A673 (cell line): Measurements from ENCODE around the gene PCDH7. TPM values are rescaled to one million over a fixed set of nuclear protein-coding genes. Genes with fewer than 3 reads are reported as not detected.

ENCODE experiments used
- BruUV-seq: library from RNA; stranded (reverse); fragments of 400-500 nt; replicated peaks from 2 replicates; lab custom pipeline; 2021; lab: Mats Ljungman, UMichigan
- CTCF ChIA-PET: fragments of 300-600 bp; sonication (Branson Sonifier 250); formaldehyde crosslinking; loops from one replicate; lab custom pipeline; 2022; ENCODE audit warnings: antibody characterized with exemption; lab: Charles Lee
- POLR2A ChIA-PET: fragments of 300-600 bp; sonication (Branson Sonifier 250); formaldehyde crosslinking; loops from one replicate; lab custom pipeline; 2022; ENCODE audit warnings: antibody characterized with exemption; ENCODE audit not compliant: low non-redundant PET; lab: Charles Lee
- DNase-seq: peaks from one replicate; pipeline ENCODE4 v3.0.0-alpha.2; 2015; ENCODE audit warnings: low spot score
- H3K27ac ChIP-seq: fragments of 200-600 bp; sonication (generic); 2 replicates; pipeline ENCODE4 v1.5.1; 2016; ENCODE audit warnings: mixed run types, low read depth, mild to moderate bottlenecking, mixed read lengths, antibody characterized with exemption, low read length; ENCODE audit not compliant: poor library complexity, severe bottlenecking
- H3K27me3 ChIP-seq: fragments of 200-600 bp; sonication (generic); replicated peaks from 2 replicates; pipeline ENCODE4 v1.6.1; 2017; ENCODE audit warnings: mixed run types, low read depth, mild to moderate bottlenecking, mixed read lengths, antibody characterized with exemption, low read length; ENCODE audit not compliant: insufficient read depth, poor library complexity
- H3K36me3 ChIP-seq: fragments of 200-600 bp; sonication (generic); 2 replicates; pipeline ENCODE4 v1.6.1; 2016; ENCODE audit warnings: mixed run types, mild to moderate bottlenecking, mixed read lengths, antibody characterized with exemption, low read length; ENCODE audit not compliant: insufficient read depth, poor library complexity, severe bottlenecking
- H3K4me1 ChIP-seq: fragments of 200-600 bp; sonication (generic); 2 replicates; pipeline ENCODE4 v1.6.1; 2017; ENCODE audit warnings: mixed run types, mild to moderate bottlenecking, mixed read lengths, antibody characterized with exemption, low read length; ENCODE audit not compliant: insufficient read depth, poor library complexity, severe bottlenecking
- H3K4me3 ChIP-seq: fragments of 200-600 bp; sonication (generic); 2 replicates; pipeline ENCODE4 v1.5.1; 2016; ENCODE audit warnings: low read depth, mixed run types, mild to moderate bottlenecking, mixed read lengths, low read length; ENCODE audit not compliant: poor library complexity, severe bottlenecking
- H3K9me3 ChIP-seq: fragments of 200-600 bp; sonication (generic); 2 replicates; pipeline ENCODE4 v1.6.1; 2016; ENCODE audit warnings: mixed run types, low read depth, mild to moderate bottlenecking, mixed read lengths, antibody characterized with exemption, low read length; ENCODE audit not compliant: poor library complexity, severe bottlenecking
- CTCF ChIP-seq: fragments of 300-800, 200-600 bp; sonication (generic); conservative IDR thresholded peaks from 2 replicates; pipeline ENCODE4 v1.5.1; 2017; ENCODE audit warnings: low read depth, mild to moderate bottlenecking, antibody characterized with exemption, low read length, moderate library complexity, mixed read lengths
- EZH2 ChIP-seq: fragments of 200-600 bp; sonication (generic); IDR thresholded peaks from 2 replicates; pipeline ENCODE4 v1.6.1; 2017; ENCODE audit warnings: borderline replicate concordance, low read depth, mild to moderate bottlenecking, mixed read lengths, antibody characterized with exemption, low read length; ENCODE audit not compliant: poor library complexity, severe bottlenecking
- intact Hi-C: fragments of 100-400 bp; cut with micrococcal nuclease; formaldehyde crosslinking; loops from one replicate; pipeline ENCODE4 v1.10.0; 2022; ENCODE audit not compliant: unreplicated experiment
- total RNA-seq: library from RNA; stranded (reverse); gene quantifications from 2 replicates; pipeline ENCODE4 v1.2.3, GENCODE V29; 2021

PCDH7 gene
- total RNA-seq, 1 experiment from 2014 or later: 218 TPM

GRCh38 chr4:30770049-30770549 lies 49.9 kb downstream of the PCDH7 start:
- Histone ChIP-seq H3K4me1 (peaks cover 78% of the 10 kb centered on the region), H3K27me3 (no peaks in the 10 kb centered on the region), H3K36me3 (no peaks in the 10 kb centered on the region), H3K9me3 (no peaks in the 10 kb centered on the region), H3K27ac (no peak overlapping the region), H3K4me3 (no peak overlapping the region)
- BruUV-seq: no TSS peak
- TF ChIP-seq EZH2 (no peak), CTCF (no peak)
- ChIA-PET POLR2A (no interaction called here), CTCF (no interaction called here)
- DNase-seq: peak; percentile 78
- intact Hi-C loops: no loop called here

GRCh38 chr4:30770812-30771211 lies 50.6 kb downstream of the PCDH7 start:
- Histone ChIP-seq H3K4me3 (no peak overlapping the region), H3K4me1 (peaks cover 71% of the 10 kb centered on the region), H3K27me3 (no peaks in the 10 kb centered on the region), H3K27ac (no peak overlapping the region), H3K9me3 (no peaks in the 10 kb centered on the region), H3K36me3 (peaks cover 3% of the 10 kb centered on the region)
- intact Hi-C loops: no loop called here
- no peak for DNase-seq
- BruUV-seq: no TSS peak
- TF ChIP-seq CTCF (no peak), EZH2 (no peak)
- ChIA-PET CTCF (no interaction called here), POLR2A (no interaction called here)

GRCh38 chr4:30776451-30776850 lies 56.3 kb downstream of the PCDH7 start:
- no peak for DNase-seq
- CTCF ChIA-PET: no interaction called here
- H3K4me1 ChIP-seq: peaks cover 50% of the 10 kb centered on the region
- peaks cover 3% of the 10 kb centered on the region for H3K36me3 ChIP-seq
- intact Hi-C loops: no loop called here
- TF ChIP-seq EZH2 (no peak), CTCF (no peak)
- no peaks in the 10 kb centered on the region for H3K27me3 ChIP-seq
- no peaks in the 10 kb centered on the region for H3K9me3 ChIP-seq
- H3K27ac ChIP-seq: no peak overlapping the region
- BruUV-seq: no TSS peak
- POLR2A ChIA-PET: no interaction called here
- no peak overlapping the region for H3K4me3 ChIP-seq
